Bone marrow (tissue), 2 donors: ENCODE measurements around the gene DHRS2.

ENCODE experiments used
- DNase-seq, 2 donors: peaks; one replicate each; lab custom pipeline; 2025; lab: John Stamatoyannopoulos, UW

Gene DHRS2

DNA sequence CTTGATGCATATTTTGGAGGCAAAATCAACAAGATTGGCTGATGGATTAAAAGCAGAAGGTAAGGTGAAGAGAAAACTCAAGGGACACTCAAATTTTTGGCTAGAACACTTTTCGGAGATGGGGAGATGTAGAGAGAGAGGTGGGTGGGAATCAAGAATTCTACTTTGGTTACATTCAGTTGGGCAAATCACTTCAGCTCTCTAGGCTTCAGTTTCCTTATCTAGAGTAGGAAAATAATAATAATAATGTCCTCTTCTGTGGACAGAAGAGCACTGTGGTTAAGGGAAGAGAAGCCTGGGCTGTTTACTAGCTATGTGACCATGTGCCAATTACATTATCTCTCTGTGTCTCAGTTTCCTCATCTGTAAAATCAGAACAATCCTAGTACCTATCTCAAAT lies 23.4 kb upstream of the DHRS2 start:
- DNase-seq, result no peak

- no peak for DNase-seq
These were observed 22.7 kb upstream of the DHRS2 start for GRCh38 chr14:23613242-23614070.

GRCh38 chr14:23614395-23614828 lies 21.8 kb upstream of the DHRS2 start:
- no peak for DNase-seq

GRCh38 chr14:23615856-23616255 lies 20.3 kb upstream of the DHRS2 start:
- no peak for DNase-seq

GRCh38 chr14:23617539-23617938 lies 18.6 kb upstream of the DHRS2 start:
- DNase-seq, result no peak

DNA sequence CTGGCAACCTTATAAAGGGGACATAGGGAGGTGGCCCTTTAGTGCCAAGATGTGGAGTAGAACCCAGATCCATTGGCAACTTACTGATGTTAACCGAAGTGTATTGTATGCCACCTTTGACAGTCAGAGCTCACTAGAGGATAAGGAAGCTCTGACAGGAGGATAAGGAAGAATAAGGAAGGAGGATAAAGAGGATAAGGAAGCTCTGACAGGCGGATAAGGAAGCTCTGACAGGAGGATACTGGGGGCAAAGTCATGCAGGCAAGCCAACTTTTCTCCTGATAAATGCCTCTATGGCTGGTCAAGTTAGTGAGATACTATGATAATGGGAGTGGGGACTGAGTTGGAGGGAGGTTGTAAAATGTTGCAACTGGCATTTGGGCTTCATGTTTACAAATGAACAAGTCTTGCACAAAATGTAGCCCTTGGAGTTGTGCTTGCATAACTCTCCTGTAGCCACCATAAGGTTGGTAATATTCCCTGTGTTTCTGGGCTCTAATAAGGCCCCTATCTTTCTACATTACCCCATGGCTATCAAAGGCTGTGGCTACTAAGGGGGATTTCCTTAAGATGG lies 17.7 kb upstream of the DHRS2 start:
- no peak for DNase-seq

GRCh38 chr14:23620177-23620702 lies 15.9 kb upstream of the DHRS2 start:
- DNase-seq, result no peak

GRCh38 chr14:23621204-23621931 lies 14.8 kb upstream of the DHRS2 start:
- no peak for DNase-seq

DNA sequence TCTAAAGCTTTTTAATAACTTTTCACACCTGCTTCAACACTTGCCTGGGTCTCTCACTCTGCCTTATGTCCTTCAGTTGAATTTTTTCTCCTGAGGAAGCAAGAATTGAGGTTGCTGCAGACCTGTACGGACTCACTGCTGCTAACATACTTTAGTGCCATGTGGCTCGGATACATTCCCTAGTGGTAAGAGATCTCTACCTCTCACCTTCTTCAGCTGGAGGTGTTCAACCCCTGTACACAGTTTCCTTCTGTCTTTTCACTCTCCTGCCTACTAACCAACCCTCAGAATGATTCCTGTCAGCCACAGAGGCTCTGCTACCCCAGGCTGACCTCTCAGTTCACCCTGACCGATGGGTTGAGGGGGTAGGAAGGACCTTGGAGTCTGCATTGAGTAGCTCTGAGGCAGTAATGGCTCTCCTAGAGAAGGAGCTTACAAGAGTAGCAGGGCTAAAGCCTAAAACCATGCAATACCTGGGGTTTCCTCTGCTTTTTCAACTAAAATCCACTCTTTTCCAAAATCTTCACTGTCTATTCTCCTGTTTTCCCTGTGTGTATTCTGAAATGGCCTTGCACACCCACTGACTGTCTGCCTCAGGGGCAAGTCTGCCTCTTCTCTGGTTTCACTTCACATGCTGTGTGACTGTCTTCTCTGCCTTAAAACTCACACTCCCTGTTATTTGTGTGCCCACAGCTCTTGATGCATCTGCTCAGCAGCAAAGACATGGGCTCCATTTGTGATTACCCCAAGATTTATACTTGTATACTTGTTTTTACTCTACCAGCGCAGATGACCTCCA lies 14.0 kb upstream of the DHRS2 start:
- DNase-seq, result no peak

- no peak for DNase-seq
These were observed 13.2 kb upstream of the DHRS2 start for GRCh38 chr14:23622990-23623389.

- no peak for DNase-seq
These were observed 12.2 kb upstream of the DHRS2 start for GRCh38 chr14:23623962-23624361.

GRCh38 chr14:23624830-23625404 lies 11.2 kb upstream of the DHRS2 start:
- DNase-seq, result no peak

GRCh38 chr14:23626946-23627345 lies 9.2 kb upstream of the DHRS2 start:
- no peak for DNase-seq

GRCh38 chr14:23627961-23628360 lies 8.2 kb upstream of the DHRS2 start:
- DNase-seq, result no peak

- no peak for DNase-seq
These were observed 7.0 kb upstream of the DHRS2 start for GRCh38 chr14:23629204-23629603.

GRCh38 chr14:23629832-23630396 lies 6.2 kb upstream of the DHRS2 start:
- no peak for DNase-seq

DNA sequence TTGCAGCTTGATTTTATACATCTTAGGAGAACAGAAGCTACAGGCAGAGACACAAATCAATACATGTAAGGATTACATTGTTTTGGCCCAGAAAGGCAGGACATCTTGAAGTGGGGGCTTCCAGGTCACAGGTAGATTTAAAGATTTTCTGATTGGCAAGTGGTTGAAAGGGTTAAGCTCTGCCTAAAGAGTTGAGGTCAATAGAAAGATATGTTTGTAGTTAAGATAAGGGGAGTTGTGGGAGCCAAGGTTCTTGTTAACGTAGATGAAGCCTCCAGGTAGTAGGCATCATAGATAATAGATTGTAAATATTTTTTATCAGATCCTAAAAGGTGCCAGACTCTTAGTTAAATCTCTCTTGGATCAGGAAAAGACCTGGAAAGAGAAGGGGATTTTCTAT lies 5.5 kb upstream of the DHRS2 start:
- DNase-seq, result no peak

- DNase-seq, result no peak
These were observed 4.9 kb upstream of the DHRS2 start for GRCh38 chr14:23631234-23631633.

DNA sequence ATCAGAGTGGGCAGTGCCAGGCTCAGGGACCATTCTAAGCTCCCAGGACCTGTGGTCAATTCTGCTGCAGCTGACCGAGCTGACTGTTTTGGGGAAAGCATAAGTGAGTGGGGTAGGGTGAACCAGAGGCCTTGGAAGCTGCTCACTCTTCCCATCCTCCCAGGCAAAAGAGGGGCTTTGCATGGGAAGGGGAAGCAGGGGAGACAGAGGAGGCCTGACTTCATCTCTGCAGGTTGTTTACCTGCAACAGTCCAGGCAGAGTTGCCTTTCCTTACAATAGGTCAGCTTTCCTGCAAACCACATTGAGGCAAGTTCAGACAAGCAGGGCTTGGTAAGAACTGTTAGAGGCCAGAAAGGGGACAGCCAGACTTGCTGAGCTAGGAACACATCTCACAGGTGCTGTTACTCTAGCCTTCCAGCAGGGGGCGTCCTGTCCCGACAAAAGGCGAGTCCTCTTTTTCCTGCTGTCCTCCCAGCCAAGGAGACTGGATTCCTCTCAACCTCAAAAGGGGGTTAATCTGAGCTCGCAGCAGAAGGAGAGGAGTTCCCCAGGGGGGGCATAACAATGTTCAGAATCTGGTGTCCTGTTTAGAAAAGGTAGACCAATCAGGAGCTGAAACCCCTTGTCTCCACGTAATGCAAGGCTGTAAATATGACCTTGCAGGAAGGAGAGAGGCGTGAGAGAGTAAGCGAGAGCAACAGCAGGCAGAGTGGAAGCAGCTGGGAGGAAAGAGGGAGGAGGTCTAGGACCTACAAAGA lies 4.3 kb upstream of the DHRS2 start:
- peak; percentile 10 to 63 for DNase-seq

- DNase-seq, result no peak
These were observed 3.6 kb upstream of the DHRS2 start for GRCh38 chr14:23632461-23633159.
